Activated CD4-positive, alpha-beta memory T cell treated with anti-CD3 and anti-CD28 coated beads, Interleukin-2, amount 10 ng/mL, durations not matched to agents 7 days and 5 days (primary cell): ENCODE measurements around the gene IL9. TPM values are rescaled to one million over a fixed set of nuclear protein-coding genes. Genes with fewer than 3 reads are reported as not detected.

Source experiments
- CTCF ChIA-PET: fragments of 350-600 bp; sonication (Branson Sonifier 250); formaldehyde crosslinking; loops from one replicate; lab custom pipeline; 2021; ENCODE audit warnings: antibody characterized with exemption, inconsistent platforms; lab: Charles Lee
- POLR2A ChIA-PET: fragments of 350-600 bp; sonication (Branson Sonifier 250); formaldehyde crosslinking; loops from one replicate; lab custom pipeline; 2021; ENCODE audit warnings: antibody characterized with exemption; lab: Charles Lee
- DNase-seq: peaks from one replicate; pipeline ENCODE4 v3.0.0-alpha.2; 2020
- H3K27ac Mint-ChIP-seq: one replicate; pipeline ENCODE4 v1.8.0; 2021; ENCODE audit warnings: mild to moderate bottlenecking, mixed read lengths
- H3K27me3 Mint-ChIP-seq: one replicate; pipeline ENCODE4 v1.8.0; 2021; ENCODE audit warnings: mixed read lengths
- H3K36me3 Mint-ChIP-seq: one replicate; pipeline ENCODE4 v1.8.0; 2021; ENCODE audit warnings: low read depth, mixed read lengths
- H3K4me1 Mint-ChIP-seq: one replicate; pipeline ENCODE4 v1.8.0; 2021; ENCODE audit warnings: mixed read lengths
- H3K4me3 Mint-ChIP-seq: one replicate; pipeline ENCODE4 v1.8.0; 2021; ENCODE audit warnings: mild to moderate bottlenecking, mixed read lengths
- H3K9me3 Mint-ChIP-seq: one replicate; pipeline ENCODE4 v1.8.0; 2021; ENCODE audit warnings: mixed read lengths
- total RNA-seq, 2 experiments: library from RNA; stranded (reverse); gene quantifications; one replicate each; pipeline ENCODE4 v1.2.3, GENCODE V29; 2021

The IL9 gene
- total RNA-seq, 2 experiments from 2014 or later, result not detected

DNA sequence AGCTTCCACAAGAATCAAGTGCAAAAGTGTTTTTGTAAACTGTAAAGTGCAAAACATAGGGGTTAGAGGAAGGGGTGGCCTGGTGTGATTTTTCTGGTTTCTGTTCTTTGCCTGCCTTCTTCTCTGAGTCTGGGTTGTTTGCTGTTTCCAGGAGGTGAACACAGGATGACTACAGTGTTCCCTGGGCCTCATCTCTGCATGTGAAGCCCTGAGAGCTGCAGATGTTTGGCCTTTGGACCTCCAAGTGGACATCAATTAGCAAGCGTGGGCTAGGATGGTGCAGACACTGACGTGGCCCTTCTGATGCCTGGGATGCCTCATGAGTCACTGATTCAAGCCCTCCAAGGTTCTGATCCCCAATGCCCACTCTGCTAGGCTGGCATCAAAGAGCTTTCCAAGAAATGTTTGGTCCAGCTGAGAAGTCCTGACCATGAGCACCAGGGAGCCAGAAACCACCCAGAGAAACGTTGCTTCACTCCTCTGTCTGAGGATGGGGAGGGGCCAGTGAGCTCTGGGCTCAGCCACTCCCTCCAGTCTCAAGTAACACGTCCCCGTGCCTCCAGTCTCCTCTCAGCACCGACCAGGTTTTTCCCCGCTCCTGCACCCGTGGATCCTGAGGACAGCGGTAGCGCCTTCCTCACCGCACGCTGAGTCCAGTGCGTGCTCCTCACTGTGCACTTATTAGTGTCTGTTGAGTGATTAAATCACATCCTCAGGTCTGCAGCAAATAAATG lies 7.6 kb downstream of the IL9 start:
- DNase-seq, result no peak

DNA sequence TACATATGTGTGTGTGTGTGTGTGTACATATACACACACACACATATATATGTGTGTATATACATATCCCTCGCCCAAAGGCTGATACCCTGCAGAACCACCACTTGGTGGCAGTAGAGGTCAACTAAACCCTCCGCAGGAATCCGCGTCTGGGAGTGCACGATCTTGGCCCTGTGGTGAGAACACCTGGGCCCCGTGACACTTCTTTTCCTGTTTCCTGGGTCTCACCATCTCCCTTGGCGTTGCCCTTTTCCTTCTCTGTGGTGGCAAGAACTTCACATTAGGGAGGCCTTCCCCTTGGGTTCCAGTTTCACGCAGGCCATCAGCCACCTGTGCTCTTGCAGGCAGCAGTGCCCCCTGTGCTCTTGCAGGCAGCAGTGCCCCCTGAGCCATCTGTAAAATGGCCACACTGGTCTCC lies 8.2 kb downstream of the IL9 start:
- H3K27me3 Mint-ChIP-seq, result peaks cover 49% of the 10 kb centered on the region
- ChIA-PET CTCF (interaction anchor here (0.6 to 1.5 kb wide), 2 partner anchors 325 to 448 kb away, joined by 4 to 7 read pairs; no protein-coding TSS in a partner anchor), POLR2A (no interaction called here)
- peak; percentile 70 for DNase-seq
- H3K36me3 Mint-ChIP-seq, result no peaks in the 10 kb centered on the region
- H3K4me1 Mint-ChIP-seq, result peaks cover 23% of the 10 kb centered on the region
- no peak overlapping the region for H3K4me3 Mint-ChIP-seq
- H3K9me3 Mint-ChIP-seq, result no peaks in the 10 kb centered on the region
- no peak overlapping the region for H3K27ac Mint-ChIP-seq

More for the DNA sequence above, 7.6 kb downstream of the IL9 start:
- H3K36me3 Mint-ChIP-seq, result no peaks in the 10 kb centered on the region
- peaks cover 23% of the 10 kb centered on the region for H3K4me1 Mint-ChIP-seq
- POLR2A ChIA-PET, result no interaction called here
- no peaks in the 10 kb centered on the region for H3K9me3 Mint-ChIP-seq
- H3K27me3 Mint-ChIP-seq, result peaks cover 49% of the 10 kb centered on the region
- no peak overlapping the region for H3K27ac Mint-ChIP-seq
- H3K4me3 Mint-ChIP-seq, result no peak overlapping the region
- CTCF ChIA-PET, result interaction anchor here (0.6 to 1.9 kb wide), 3 partner anchors 195 to 447 kb away, joined by 4 to 7 read pairs (median 6); no protein-coding TSS in a partner anchor

DNA sequence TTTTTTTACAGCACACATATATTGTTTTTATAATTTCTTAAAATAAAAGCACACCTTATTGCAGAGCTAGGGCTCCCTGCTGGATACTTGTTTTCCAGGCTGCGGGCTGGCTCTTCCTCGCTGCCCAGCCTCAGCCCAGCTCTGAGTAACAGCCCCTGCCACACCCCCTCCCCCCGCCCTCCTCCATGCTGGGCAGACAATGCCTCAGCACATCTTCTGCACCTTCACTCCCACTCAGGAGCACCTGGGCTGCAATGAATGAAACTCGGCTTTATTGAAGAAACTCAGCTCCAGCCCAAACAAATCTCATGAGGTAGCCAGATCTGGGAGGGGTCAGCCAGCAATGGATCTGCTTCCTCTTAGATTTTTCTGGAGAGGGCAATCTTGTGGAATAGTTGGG lies 9.5 kb downstream of the IL9 start:
- Mint-ChIP-seq H3K36me3 (no peaks in the 10 kb centered on the region), H3K4me3 (no peak overlapping the region), H3K27ac (no peak overlapping the region), H3K27me3 (peaks cover 43% of the 10 kb centered on the region), H3K4me1 (peaks cover 18% of the 10 kb centered on the region), H3K9me3 (no peaks in the 10 kb centered on the region)
- ChIA-PET POLR2A (no interaction called here), CTCF (interaction anchor here (1.2 kb wide), 1 partner anchor 195 kb away, joined by 4 read pairs; no protein-coding TSS in a partner anchor)
- DNase-seq, result no peak

DNA sequence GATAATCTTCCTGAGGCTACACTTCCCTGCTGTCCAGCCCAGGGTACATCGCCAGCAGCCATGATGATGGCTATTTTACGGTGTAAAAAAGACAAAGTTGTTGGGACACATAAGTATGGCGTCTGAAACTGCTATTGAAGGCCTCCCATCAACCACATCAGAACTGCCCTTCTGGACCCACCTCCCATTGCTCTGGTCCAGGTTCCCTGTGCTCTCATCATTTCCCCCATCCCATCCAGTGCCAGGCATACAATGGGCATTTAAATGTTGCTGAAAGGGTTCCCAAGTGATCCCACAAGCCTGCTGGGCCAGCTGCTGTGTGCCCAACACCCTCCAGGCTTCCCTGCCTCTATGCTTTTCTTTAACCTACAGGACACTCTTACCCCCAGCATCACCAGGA lies 10.6 kb downstream of the IL9 start:
- no peak for DNase-seq
- POLR2A ChIA-PET, result no interaction called here
- Mint-ChIP-seq H3K27me3 (peaks cover 40% of the 10 kb centered on the region), H3K9me3 (no peaks in the 10 kb centered on the region), H3K4me1 (peaks cover 9% of the 10 kb centered on the region), H3K36me3 (no peaks in the 10 kb centered on the region), H3K4me3 (no peak overlapping the region), H3K27ac (no peak overlapping the region)
- CTCF ChIA-PET, result interaction anchor here (0.6 kb wide), 1 partner anchor 299 kb away, joined by 3 read pairs; no protein-coding TSS in a partner anchor

DNA sequence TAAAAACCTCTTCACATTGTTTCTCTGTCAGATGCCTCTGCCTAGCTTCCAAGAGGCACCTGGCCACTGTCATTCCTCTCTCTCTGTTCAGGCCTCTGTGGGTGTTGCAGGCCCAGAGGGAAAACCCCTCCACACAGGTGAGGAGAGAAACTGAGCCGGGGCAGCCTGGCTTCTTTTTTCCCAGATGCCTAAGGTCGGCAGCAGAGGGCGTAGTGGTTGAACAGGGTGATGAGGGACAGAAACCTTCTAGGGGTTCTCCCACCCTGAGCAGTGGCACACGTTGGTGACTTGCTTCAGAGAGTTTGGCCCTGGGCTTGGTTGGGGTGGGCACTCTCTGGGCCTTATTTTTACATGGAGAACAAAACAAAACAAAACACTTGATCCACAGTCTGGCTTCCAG lies 12.2 kb downstream of the IL9 start:
- H3K4me3 Mint-ChIP-seq, result no peak overlapping the region
- CTCF ChIA-PET, result interaction anchor here (0.8 kb wide), 1 partner anchor 9 kb away, joined by 3 read pairs; no protein-coding TSS in a partner anchor
- H3K27ac Mint-ChIP-seq, result no peak overlapping the region
- no peaks in the 10 kb centered on the region for H3K36me3 Mint-ChIP-seq
- H3K9me3 Mint-ChIP-seq, result no peaks in the 10 kb centered on the region
- H3K27me3 Mint-ChIP-seq, result peaks cover 26% of the 10 kb centered on the region
- no peak for DNase-seq
- peaks cover 9% of the 10 kb centered on the region for H3K4me1 Mint-ChIP-seq
- POLR2A ChIA-PET, result no interaction called here

DNA sequence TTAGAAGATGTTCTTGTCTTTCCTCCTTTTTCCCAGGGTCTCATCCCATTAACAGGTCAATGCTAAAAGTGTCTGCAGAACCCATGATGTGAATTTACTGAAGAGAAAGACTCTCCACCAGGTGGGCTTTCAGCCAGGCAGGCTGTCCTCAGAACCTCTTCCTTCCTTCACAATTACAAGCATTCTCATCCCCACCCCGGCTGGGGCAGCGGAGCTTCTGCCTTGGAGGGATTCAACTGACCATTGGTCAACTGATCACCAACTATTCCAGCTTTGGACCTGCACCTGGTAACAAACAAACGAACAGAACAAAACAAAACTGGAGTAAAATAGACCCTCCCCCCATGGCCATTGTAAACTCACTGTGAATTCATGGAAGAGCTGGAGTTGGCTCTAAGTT lies 12.6 kb downstream of the IL9 start:
- CTCF ChIA-PET, result interaction anchor here (0.8 kb wide), 1 partner anchor 8 kb away, joined by 3 read pairs; no protein-coding TSS in a partner anchor
- peaks cover 26% of the 10 kb centered on the region for H3K27me3 Mint-ChIP-seq
- DNase-seq, result no peak
- H3K4me1 Mint-ChIP-seq, result peaks cover 9% of the 10 kb centered on the region
- POLR2A ChIA-PET, result no interaction called here
- H3K27ac Mint-ChIP-seq, result no peak overlapping the region
- H3K36me3 Mint-ChIP-seq, result no peaks in the 10 kb centered on the region
- no peaks in the 10 kb centered on the region for H3K9me3 Mint-ChIP-seq
- no peak overlapping the region for H3K4me3 Mint-ChIP-seq

DNA sequence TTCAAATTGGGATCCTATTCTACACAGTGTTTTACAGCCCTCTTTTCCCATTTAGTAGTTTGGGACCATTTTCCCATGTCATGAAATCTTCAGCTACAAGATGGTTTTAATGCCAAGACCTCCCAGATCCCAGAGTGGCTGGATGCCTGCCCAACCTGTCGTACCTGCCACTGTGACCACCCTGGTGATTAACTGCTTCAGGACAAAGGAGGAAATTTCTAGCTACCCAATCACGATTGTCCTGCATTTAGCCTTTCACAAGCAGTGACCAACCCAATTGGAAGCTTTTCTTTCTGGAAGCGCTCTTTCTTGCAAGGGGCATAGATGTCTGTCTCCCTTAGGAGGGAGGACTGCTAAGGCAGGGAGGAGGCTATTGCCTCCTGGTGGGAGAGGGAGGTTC lies 13.8 kb downstream of the IL9 start:
- no peak for DNase-seq
- POLR2A ChIA-PET, result no interaction called here
- Mint-ChIP-seq H3K4me3 (no peak overlapping the region), H3K27ac (no peak overlapping the region), H3K36me3 (no peaks in the 10 kb centered on the region), H3K27me3 (peaks cover 26% of the 10 kb centered on the region), H3K4me1 (no peaks in the 10 kb centered on the region), H3K9me3 (no peaks in the 10 kb centered on the region)
- CTCF ChIA-PET, result interaction anchor here (1.7 kb wide), 1 partner anchor 200 kb away, joined by 3 read pairs; no protein-coding TSS in a partner anchor

DNA sequence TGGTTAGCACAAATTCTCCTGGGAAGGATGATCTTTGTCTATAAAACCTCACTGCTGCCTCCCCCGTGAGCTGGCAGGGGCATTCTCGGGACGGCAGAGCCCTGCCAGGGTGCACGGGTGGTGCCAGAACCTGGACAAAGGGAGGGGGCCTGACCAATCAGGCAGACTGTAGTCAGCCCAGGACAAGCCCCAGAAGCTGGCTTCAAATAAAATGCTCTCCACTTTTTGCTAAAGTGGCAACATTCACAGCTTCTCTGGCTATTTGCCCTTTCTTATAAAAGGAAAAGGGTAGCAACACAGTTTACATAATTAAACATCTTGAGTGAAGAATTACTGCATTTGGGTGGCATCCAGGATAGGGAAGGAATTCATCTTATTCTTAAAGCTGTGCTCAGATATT lies 14.4 kb downstream of the IL9 start:
- POLR2A ChIA-PET, result no interaction called here
- Mint-ChIP-seq H3K27ac (no peak overlapping the region), H3K36me3 (no peaks in the 10 kb centered on the region), H3K9me3 (no peaks in the 10 kb centered on the region), H3K4me1 (no peaks in the 10 kb centered on the region), H3K4me3 (no peak overlapping the region), H3K27me3 (peaks cover 26% of the 10 kb centered on the region)
- CTCF ChIA-PET, result interaction anchor here (1.7 kb wide), 1 partner anchor 200 kb away, joined by 3 read pairs; no protein-coding TSS in a partner anchor
- no peak for DNase-seq

DNA sequence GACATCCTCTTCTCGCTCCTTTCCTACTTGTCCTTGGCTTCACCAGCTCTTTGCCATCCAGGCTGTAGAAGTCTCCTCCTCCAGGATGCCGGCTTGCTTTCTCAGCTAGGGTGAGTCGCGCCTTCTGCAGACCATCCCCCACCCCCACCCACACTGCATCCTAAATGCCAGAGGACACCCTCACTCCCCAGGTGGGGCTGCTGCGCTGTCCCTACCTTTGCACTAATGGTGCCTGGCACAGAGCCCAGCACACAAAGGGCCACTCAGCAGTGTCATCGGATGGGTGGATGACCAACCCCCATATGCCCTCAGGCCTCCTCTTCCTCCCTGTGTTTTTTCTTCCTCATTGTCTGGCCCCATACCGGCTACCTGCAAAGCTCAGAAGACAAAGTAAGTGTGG lies 14.8 kb downstream of the IL9 start:
- Mint-ChIP-seq H3K4me1 (no peaks in the 10 kb centered on the region), H3K9me3 (no peaks in the 10 kb centered on the region), H3K27ac (no peak overlapping the region), H3K4me3 (no peak overlapping the region), H3K36me3 (no peaks in the 10 kb centered on the region), H3K27me3 (peaks cover 26% of the 10 kb centered on the region)
- DNase-seq, result no peak
- POLR2A ChIA-PET, result no interaction called here
- CTCF ChIA-PET, result interaction anchor here (1.7 kb wide), 1 partner anchor 201 kb away, joined by 3 read pairs; no protein-coding TSS in a partner anchor

DNA sequence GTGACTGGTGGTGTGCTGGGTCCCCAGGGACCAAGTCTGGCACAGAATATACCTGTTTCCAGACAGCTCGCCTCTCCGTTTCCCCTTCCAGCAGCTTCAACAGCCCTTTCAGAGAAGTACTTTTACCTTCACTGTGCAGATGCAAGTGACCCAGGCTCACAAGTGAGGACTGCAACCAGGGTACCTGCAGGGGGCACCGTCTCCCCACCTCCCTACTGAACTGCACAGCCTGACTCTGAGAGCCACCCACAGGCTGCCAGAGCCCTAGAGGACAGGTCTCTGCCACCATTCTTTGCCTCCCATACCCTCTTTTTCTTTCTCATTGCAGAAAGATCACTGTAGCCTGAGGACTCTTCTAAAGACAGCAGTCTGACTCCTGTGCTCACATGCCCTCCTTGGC lies 15.4 kb downstream of the IL9 start:
- CTCF ChIA-PET, result no interaction called here

DNA sequence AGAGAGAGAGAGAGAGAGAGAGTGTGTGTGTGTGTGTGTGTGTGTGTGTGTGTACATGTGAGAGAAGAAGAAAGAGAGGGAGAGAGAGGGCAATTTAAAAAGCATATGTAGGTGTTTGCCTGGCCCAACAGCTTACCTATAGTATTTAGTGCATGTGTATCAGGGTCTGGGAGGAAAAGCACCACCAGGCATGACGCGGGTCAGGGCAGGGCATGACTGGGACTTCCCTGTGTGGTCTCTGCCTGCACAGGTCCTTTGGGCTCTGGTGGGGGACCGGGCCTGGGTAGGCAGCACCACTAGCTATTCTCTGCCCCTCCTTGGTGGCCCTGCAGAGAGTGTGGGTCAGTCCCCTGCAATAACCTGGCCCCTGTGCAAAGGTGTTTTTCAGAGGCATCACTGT lies 16.1 kb downstream of the IL9 start:
- Mint-ChIP-seq H3K4me1 (no peaks in the 10 kb centered on the region), H3K27ac (no peak overlapping the region), H3K27me3 (peaks cover 23% of the 10 kb centered on the region), H3K4me3 (no peak overlapping the region), H3K36me3 (no peaks in the 10 kb centered on the region), H3K9me3 (no peaks in the 10 kb centered on the region)
- POLR2A ChIA-PET, result no interaction called here
- DNase-seq, result no peak
- CTCF ChIA-PET, result no interaction called here

More for the DNA sequence above, 15.4 kb downstream of the IL9 start:
- Mint-ChIP-seq H3K9me3 (no peaks in the 10 kb centered on the region), H3K4me1 (no peaks in the 10 kb centered on the region), H3K4me3 (no peak overlapping the region), H3K36me3 (no peaks in the 10 kb centered on the region), H3K27me3 (peaks cover 24% of the 10 kb centered on the region), H3K27ac (no peak overlapping the region)
- no peak for DNase-seq
- POLR2A ChIA-PET, result no interaction called here

DNA sequence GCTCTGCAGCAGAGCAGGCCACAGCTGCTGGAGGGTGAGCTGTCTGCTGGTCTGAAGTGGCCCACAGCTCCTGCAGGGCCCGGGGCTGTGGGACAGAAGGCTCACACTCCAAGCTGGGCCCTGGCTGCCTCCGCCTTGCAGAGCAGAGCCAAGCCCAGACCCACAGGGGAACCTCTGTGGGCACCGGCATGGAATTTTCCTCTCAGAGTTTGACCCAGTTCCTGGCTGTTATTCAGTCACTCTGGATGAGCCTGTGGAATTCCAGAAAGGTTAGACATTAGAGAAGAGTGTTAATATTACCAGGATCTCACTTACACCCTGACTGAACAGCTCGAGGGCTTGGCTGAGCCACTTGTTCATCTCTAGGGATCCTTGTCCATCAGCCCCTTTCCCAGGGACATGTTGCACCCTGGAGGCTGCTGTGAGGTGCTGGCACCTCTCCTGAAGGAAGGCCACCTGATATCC lies 17.5 kb downstream of the IL9 start:
- no peaks in the 10 kb centered on the region for H3K4me1 Mint-ChIP-seq
- no peak overlapping the region for H3K27ac Mint-ChIP-seq
- ChIA-PET CTCF (no interaction called here), POLR2A (no interaction called here)
- no peaks in the 10 kb centered on the region for H3K9me3 Mint-ChIP-seq
- H3K4me3 Mint-ChIP-seq, result no peak overlapping the region
- peaks cover 19% of the 10 kb centered on the region for H3K27me3 Mint-ChIP-seq
- no peaks in the 10 kb centered on the region for H3K36me3 Mint-ChIP-seq
- no peak for DNase-seq

DNA sequence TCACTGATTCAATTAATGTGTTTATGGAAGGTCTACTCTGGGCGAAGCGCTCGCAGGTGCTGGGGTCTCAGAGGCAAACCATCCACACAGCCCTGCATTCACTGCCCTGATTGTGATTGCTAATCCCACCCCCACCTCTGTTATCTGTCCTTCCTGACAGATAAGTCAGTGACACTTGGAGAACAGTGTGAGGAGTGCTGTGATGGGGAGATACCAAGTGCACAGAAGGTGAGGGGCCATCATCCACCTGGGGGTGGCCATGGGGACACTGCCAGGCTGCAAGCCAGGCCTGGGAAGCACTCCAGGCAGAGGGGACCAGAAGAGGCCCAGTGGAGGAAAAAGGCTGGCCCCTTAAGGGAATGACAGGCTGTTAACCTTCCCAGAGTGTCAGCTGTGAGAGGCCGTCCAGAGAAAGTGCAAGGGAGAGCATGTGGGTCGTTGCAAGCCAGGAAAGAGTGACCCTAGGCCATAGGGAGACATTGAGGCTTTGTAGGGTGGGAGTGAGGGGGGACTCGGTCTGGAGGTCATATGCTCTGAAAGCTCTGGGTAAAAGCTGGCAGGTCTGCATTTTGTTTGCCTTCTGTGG lies 18.0 kb downstream of the IL9 start:
- ChIA-PET POLR2A (no interaction called here), CTCF (no interaction called here)
- no peak overlapping the region for H3K27ac Mint-ChIP-seq

More for the DNA sequence above, 18.0 kb downstream of the IL9 start:
- Mint-ChIP-seq H3K27me3 (peaks cover 14% of the 10 kb centered on the region), H3K4me1 (no peaks in the 10 kb centered on the region), H3K4me3 (no peak overlapping the region), H3K9me3 (no peaks in the 10 kb centered on the region), H3K36me3 (no peaks in the 10 kb centered on the region)
- no peak for DNase-seq
